HepG2 (cell line): ENCODE data around the gene SPECC1L. TPM values are rescaled to one million over a fixed set of nuclear protein-coding genes. Genes with fewer than 3 reads are reported as not detected.
A peak's percentile ranks its signal among the peaks of the same experiment; 100 is the strongest.

ENCODE experiments used
- ERF ChIP-seq: IDR thresholded peaks from 2 replicates; pipeline ENCODE4 v1.6.1; 2018; ENCODE audit warnings: missing biosample characterization, missing genetic modification reagents
- ESRRA ChIP-seq: sonication (generic); formaldehyde crosslinking; IDR thresholded peaks from 2 replicates; pipeline ENCODE4 v1.5.1; 2020; ENCODE audit warnings: mild to moderate bottlenecking, low read depth, missing genetic modification reagents
- FOXA1 ChIP-seq, 2 experiments: fragments of 450-650 bp in 1 of 2; sonication (generic) in 1 of 2; formaldehyde crosslinking in 1 of 2; IDR thresholded peaks; 2 replicates each; pipeline versions ENCODE4 v1.4.0 to v1.6.1; 2016 to 2020; ENCODE audit warnings: missing genetic modification reagents in 1 of 2
- HES4 ChIP-seq: sonication (generic); formaldehyde crosslinking; IDR thresholded peaks from 2 replicates; pipeline ENCODE4 v1.9.0; 2021; ENCODE audit warnings: mild to moderate bottlenecking, missing genetic modification reagents, borderline replicate concordance
- KLF9 ChIP-seq: IDR thresholded peaks from 2 replicates; pipeline ENCODE4 v1.6.1; 2016; ENCODE audit warnings: low read depth
- PHF5A ChIP-seq: IDR thresholded peaks from one replicate; pipeline ENCODE4 v1.6.1; 2018; ENCODE audit warnings: low read depth, missing genetic modification reagents; ENCODE audit not compliant: unreplicated experiment
- RCOR2 ChIP-seq: IDR thresholded peaks from 2 replicates; pipeline ENCODE4 v1.6.1; 2016; ENCODE audit warnings: missing biosample characterization, missing genetic modification reagents
- TBX3 ChIP-seq: fragments of 450-650 bp; IDR thresholded peaks from 2 replicates; pipeline ENCODE4 v1.6.1; 2017; ENCODE audit warnings: antibody characterized with exemption, mild to moderate bottlenecking, inconsistent platforms, borderline replicate concordance
- TOPORS ChIP-seq: sonication (generic); formaldehyde crosslinking; IDR thresholded peaks from 2 replicates; pipeline ENCODE4 v1.8.0; 2023; ENCODE audit warnings: mild to moderate bottlenecking, missing genetic modification reagents
- ZBTB42 ChIP-seq: sonication (generic); formaldehyde crosslinking; IDR thresholded peaks from 2 replicates; pipeline ENCODE4 v1.5.0; 2020; ENCODE audit warnings: mild to moderate bottlenecking, missing genetic modification reagents
- ZNF296 ChIP-seq: sonication (generic); formaldehyde crosslinking; conservative IDR thresholded peaks from 2 replicates; pipeline ENCODE4 v1.5.0; 2020; ENCODE audit warnings: mild to moderate bottlenecking, missing genetic modification reagents
- ZNF430 ChIP-seq: sonication (generic); formaldehyde crosslinking; IDR thresholded peaks from 2 replicates; pipeline ENCODE4 v1.9.0; 2021; ENCODE audit warnings: mild to moderate bottlenecking, missing genetic modification reagents
- ZNF7 ChIP-seq: IDR thresholded peaks from 2 replicates; pipeline ENCODE4 v1.6.1; 2016; ENCODE audit warnings: missing biosample characterization, missing genetic modification reagents
- ZNF777 ChIP-seq: sonication (generic); formaldehyde crosslinking; IDR thresholded peaks from 2 replicates; pipeline ENCODE4 v1.4.0; 2020; ENCODE audit warnings: missing genetic modification reagents
- polyA plus RNA-seq, 8 experiments: library from polyadenylated mRNA; depleted of rRNA in 3 of 8; stranded (reverse) in 7 of 8; unstranded in 1 of 8; fragments of >200 nt; fragmentation: Illumina TruSeq in 4 of 8; extraction: Trizol in 4 of 8; gene quantifications; 2 replicates each; pipeline versions ENCODE4 v1.2.1 to v1.2.3, GENCODE V29; 2011 to 2016; ENCODE audit warnings: low read depth in 4 of 8, missing spikeins in 1 of 8, mixed read lengths in 1 of 8; ENCODE audit not compliant: insufficient read depth in 1 of 8
- total RNA-seq, 5 experiments: library from RNA; depleted of rRNA; stranded (reverse); fragments of >200 nt; fragmentation: Illumina TruSeq; extraction: Trizol; gene quantifications; 2 replicates each; pipeline ENCODE4 v1.2.3, GENCODE V29; 2016; ENCODE audit warnings: low read depth in 1 of 5
- TF ChIP-seq, protein P1 (sequence below): sonication (generic); formaldehyde crosslinking; IDR thresholded peaks from 2 replicates; pipeline ENCODE4 v1.4.0; 2020; ENCODE audit warnings: low read depth, missing genetic modification reagents
- TF ChIP-seq, protein P2 (sequence below): sonication (generic); formaldehyde crosslinking; IDR thresholded peaks from 2 replicates; pipeline ENCODE4 v1.4.0; 2020; ENCODE audit warnings: mild to moderate bottlenecking, missing genetic modification reagents
- TF ChIP-seq, protein P3 (sequence below): sonication (generic); formaldehyde crosslinking; IDR thresholded peaks from 2 replicates; pipeline ENCODE4 v1.4.0; 2020; ENCODE audit warnings: mild to moderate bottlenecking, missing genetic modification reagents

The SPECC1L gene
- total and polyA plus RNA-seq, 2 of the 13 experiments (the other 11 are each of a cell fraction or from before 2014, with no cell fraction given) = 14.1 to 30.3 TPM

DNA sequence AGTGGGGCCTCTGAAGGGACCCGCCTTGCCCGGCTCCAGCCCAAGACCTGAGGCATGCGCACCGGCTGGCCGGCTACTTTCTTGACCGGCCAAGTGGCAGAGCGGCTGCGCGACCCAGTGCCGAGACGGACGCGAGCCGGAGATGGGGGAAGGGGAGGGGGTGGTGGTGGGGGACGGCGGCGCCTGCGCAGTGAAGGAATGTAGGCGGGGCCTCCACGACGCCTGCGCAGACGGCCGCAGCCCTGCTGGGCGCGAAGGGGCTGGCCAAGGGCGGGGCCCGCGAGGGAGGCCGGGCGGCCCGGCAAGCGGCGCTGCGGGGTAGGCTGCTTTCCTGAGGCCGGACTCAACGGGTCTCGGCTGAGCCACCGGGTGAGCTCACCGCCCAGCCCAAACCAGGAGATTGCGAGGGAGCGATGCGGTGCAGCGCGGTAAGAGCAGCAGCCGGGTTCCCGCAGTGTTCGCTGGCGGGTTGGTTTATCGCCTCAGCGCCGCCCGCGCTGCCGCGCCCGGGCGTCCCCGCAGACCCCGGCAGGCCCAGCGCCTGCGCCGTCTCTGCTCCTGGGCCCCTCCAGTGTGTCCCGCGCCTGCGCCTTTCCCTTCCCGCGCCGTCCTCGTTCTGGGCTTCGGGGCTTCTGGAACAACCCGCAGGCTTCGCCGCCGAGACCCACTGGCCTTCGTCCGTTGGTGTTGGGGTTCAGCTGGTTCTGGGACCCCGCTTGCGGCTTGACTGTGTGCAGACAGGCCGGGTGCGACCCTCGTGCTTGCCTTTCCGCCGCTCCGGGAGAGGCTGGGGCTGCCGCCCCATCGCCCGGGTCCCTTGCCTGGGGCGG, at the start of gene SPECC1L (continued):
- TF ChIP-seq, protein P1, sequence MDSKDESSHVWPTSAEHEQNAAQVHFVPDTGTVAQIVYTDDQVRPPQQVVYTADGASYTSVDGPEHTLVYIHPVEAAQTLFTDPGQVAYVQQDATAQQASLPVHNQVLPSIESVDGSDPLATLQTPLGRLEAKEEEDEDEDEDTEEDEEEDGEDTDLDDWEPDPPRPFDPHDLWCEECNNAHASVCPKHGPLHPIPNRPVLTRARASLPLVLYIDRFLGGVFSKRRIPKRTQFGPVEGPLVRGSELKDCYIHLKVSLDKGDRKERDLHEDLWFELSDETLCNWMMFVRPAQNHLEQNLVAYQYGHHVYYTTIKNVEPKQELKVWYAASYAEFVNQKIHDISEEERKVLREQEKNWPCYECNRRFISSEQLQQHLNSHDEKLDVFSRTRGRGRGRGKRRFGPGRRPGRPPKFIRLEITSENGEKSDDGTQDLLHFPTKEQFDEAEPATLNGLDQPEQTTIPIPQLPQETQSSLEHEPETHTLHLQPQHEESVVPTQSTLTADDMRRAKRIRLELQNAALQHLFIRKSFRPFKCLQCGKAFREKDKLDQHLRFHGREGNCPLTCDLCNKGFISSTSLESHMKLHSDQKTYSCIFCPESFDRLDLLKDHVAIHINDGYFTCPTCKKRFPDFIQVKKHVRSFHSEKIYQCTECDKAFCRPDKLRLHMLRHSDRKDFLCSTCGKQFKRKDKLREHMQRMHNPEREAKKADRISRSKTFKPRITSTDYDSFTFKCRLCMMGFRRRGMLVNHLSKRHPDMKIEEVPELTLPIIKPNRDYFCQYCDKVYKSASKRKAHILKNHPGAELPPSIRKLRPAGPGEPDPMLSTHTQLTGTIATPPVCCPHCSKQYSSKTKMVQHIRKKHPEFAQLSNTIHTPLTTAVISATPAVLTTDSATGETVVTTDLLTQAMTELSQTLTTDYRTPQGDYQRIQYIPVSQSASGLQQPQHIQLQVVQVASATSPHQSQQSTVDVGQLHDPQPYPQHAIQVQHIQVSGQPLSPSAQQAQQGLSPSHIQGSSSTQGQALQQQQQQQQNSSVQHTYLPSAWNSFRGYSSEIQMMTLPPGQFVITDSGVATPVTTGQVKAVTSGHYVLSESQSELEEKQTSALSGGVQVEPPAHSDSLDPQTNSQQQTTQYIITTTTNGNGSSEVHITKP (CRISPR knock-in tag) = no peak
- TF ChIP-seq ZBTB42 (CRISPR knock-in tag) (peak; percentile 85), TBX3 (no peak), ZNF7 (CRISPR knock-in tag) (no peak), RCOR2 (CRISPR knock-in tag) (no peak), HES4 (peak; percentile 57; the same call in 1 of the 2 replicates), ZNF296 (CRISPR knock-in tag) (no peak), FOXA1 (IDR thresholded peaks at IDR 0.05) (no peak), FOXA1 (CRISPR knock-in tag; IDR thresholded peaks at IDR 0.05) (no peak), ERF (CRISPR knock-in tag) (peak; percentile 86), KLF9 (no peak), PHF5A (CRISPR knock-in tag) (no peak), TOPORS (CRISPR knock-in tag) (no peak; the same call in 1 of the 2 replicates), ZNF777 (CRISPR knock-in tag) (peak; percentile 76; the same call in 1 of the 2 replicates), ESRRA (no peak; the same call in 1 of the 2 replicates), ZNF430 (CRISPR knock-in tag) (peak; percentile 91; the same call in 1 of the 2 replicates)
- TF ChIP-seq, protein P2, sequence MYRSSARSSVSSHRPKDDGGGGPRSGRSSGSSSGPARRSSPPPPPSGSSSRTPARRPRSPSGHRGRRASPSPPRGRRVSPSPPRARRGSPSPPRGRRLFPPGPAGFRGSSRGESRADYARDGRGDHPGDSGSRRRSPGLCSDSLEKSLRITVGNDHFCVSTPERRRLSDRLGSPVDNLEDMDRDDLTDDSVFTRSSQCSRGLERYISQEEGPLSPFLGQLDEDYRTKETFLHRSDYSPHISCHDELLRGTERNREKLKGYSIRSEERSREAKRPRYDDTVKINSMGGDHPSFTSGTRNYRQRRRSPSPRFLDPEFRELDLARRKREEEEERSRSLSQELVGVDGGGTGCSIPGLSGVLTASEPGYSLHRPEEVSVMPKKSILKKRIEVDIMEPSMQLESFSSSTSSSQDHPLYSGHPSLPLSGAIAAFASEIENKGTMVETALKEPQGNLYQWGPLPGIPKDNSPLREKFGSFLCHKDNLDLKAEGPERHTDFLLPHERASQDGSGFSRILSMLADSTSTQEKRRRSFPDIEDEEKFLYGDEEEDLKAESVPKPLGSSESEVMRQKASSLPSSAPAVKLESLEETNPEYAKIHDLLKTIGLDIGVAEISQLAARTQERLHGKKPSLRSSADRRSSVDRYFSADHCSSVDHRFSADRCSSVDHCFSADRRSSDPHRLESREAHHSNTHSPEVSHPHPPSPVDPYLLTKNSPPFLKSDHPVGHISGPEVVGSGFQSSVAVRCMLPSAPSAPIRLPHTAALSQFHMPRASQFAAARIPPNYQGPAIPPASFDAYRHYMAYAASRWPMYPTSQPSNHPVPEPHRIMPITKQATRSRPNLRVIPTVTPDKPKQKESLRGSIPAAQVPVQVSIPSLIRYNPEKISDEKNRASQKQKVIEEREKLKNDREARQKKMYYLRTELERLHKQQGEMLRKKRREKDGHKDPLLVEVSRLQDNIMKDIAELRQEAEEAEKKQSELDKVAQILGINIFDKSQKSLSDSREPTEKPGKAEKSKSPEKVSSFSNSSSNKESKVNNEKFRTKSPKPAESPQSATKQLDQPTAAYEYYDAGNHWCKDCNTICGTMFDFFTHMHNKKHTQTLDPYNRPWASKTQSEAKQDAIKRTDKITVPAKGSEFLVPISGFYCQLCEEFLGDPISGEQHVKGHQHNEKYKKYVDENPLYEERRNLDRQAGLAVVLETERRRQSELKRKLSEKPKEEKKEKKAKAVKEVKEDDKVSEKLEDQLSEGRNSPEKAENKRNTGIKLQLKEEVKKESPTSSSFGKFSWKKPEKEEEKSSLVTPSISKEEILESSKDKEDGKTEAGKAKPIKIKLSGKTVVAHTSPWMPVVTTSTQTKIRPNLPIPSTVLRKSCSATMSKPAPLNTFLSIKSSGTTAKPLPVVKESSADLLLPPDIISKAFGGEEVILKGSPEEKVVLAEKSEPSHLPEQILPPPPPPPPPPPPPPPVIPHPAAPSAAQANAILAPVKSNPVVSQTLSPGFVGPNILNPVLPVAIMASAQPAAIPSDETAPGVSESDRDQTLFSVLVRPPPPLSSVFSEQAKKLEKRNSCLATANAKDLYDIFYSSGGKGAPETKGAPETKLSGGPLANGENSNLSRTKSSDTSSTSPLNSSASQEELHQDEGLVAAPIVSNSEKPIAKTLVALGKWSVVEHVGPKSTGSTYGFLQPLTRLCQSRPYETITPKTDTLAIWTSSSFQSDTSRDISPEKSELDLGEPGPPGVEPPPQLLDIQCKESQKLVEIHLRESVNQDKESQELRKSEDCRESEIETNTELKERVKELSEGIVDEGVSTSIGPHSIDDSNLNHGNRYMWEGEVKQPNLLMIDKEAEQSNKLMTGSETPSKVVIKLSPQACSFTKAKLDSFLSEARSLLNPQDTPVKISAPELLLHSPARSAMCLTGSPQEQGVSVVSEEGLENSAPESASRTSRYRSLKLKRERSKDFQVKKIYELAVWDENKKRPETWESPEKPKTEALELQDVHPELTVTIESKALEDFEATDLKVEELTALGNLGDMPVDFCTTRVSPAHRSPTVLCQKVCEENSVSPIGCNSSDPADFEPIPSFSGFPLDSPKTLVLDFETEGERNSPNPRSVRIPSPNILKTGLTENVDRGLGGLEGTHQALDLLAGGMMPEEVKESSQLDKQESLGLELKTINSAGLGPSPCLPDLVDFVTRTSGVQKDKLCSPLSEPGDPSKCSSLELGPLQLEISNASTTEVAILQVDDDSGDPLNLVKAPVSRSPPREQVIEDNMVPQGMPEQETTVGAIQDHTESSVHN (CRISPR knock-in tag) = no peak
- TF ChIP-seq, protein P3, sequence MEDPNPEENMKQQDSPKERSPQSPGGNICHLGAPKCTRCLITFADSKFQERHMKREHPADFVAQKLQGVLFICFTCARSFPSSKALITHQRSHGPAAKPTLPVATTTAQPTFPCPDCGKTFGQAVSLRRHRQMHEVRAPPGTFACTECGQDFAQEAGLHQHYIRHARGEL (CRISPR knock-in tag) = 0 out of 2 replicates have a peak, but pooled peaks have one; percentile 75
